ENCODE measurements around the gene CDH4.

DNA sequence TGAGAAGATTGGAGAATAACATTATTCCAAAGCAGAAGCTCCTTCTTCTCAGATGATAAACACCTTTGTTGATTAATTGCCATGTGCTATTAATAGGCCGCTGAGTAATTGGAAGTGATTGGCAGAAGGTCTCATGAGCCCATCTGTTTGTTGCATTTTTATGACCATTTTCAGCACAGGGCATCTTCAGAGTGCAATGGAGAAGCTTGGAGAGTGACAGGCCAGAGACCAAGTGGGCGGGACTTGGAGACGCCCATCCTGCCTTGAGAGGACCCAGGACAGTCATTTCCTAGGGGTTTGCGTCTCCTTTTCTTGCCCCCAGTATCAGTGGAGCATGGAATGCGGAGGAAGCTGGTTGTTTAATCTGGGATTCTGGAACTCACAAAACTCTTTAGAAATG, 89.5 kb downstream of the CDH4 start:
- TF ChIP-seq POLR2A (IDR thresholded peaks at IDR 0.05; ENCODE audit: low read length) (no peak), GATA1 (IDR thresholded peaks at IDR 0.05; ENCODE audit: low read depth, low read length) (no peak)
